HG03060 (cell line): ENCODE results near the gene PLXNA3.

Experiments
- ATAC-seq: cut with Tn5 transposase; IDR thresholded peaks from one replicate; pipeline ENCODE4 v1.9.1; 2021; ENCODE audit warnings: low read depth, moderate number of reproducible peaks; ENCODE audit not compliant: unreplicated experiment

Gene PLXNA3

DNA sequence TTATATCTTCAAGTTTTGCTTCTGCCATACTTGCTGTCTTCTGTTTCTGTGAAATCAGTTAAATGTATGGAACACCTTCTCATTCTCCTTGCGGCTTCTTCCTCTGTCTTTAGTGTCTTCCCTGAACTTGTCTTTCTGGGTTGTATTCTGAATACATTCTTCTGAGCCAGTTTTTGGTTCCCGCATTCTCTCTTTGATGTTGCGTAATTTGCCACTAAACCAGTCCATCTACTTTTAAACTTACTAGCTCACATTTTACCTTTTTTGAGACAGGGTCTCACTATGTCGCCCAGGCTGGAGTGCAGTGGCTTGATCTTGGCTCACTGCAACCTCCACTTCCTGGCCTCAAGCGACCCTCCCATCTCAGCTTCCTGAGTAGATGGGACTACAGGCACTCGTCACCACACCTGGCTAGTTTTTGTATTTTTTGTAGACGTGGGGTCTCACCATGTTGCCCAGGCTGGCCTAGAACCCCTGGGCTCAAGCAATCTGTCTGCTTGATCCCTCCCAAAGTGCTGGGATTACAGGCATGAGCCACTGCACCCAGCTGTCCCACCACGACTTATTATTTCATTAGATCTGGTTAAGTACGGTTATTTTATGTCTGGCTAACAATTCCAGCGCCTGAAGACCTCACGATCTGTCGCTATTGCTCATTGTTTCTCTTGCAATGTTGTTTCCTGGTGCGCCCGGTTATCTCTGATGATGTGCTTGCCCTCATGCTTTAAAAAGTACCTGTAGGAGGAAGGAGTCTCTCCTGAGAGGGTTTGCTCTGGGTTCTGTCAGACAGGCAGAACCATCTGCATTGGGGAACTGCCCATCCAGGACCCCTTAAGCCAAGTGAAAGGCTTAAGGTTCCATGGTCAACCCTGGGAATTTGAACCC, 67.8 kb downstream of the PLXNA3 start:
- ATAC-seq: no peak

DNA sequence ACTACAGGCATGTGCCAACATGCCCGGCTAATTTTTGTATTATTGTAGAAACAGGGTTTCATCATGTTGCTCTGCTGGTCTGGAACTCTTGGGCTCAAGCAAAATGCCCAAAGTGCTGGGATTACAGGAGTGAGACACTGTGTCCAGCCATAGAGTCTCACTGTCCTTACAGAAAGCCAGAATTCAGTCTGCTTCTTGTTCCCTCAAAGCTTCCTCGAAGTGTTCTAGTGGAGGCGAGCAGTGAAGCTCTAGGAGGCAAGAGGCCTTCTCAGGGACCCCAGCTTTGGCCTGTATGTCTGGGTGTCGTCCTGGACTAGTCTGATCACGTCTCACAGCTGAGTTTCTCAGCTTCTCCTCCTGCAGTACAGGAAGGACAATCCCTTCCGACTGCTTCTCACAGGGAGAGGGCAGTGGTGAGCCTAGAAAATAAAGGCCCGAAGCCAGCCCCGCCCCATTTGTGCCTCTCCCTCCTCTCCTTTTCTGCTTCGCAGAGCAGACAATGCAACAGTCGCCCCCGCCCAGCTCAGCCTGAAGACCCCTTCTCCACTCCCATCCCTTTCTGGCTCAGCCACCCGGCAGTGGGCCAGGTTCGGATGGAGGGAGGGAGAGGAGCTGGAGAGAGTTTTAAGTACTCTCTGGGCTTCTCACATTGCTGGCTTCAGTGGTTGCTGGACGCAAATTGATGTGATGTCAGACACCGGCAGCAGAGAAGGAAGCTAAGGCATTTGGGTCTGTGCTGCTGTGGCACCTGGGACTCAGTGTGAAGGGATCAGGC, 69.0 kb downstream of the PLXNA3 start:
- ATAC-seq: no peak
